GM12872 (cell line): ENCODE measurements around the gene RAP1A.
A peak's percentile ranks its signal among the peaks of the same experiment; 100 is the strongest.

Experiments used
- CTCF ChIP-seq: IDR thresholded peaks from 3 replicates; pipeline ENCODE4 v1.5.1; 2011; ENCODE audit warnings: low read depth, mild to moderate bottlenecking, low read length, moderate library complexity; ENCODE audit not compliant: insufficient read depth

Gene RAP1A

GRCh38 chr1:111619635-111620440, at the start of gene RAP1A:
TSS of gene RAP1A (plus strand) at chr1:111619789. CDS start at chr1:111691361, 71,572 bp downstream.
- no peak for TF ChIP-seq CTCF

- TF ChIP-seq CTCF = no peak
Measured at GRCh38 chr1:111569913-111570312, 49.7 kb upstream of the RAP1A start.

- TF ChIP-seq CTCF = peak; percentile 77
Measured at GRCh38 chr1:111570781-111571181, 48.8 kb upstream of the RAP1A start.

GRCh38 chr1:111571239-111571638, 48.4 kb upstream of the RAP1A start:
- no peak for TF ChIP-seq CTCF

DNA sequence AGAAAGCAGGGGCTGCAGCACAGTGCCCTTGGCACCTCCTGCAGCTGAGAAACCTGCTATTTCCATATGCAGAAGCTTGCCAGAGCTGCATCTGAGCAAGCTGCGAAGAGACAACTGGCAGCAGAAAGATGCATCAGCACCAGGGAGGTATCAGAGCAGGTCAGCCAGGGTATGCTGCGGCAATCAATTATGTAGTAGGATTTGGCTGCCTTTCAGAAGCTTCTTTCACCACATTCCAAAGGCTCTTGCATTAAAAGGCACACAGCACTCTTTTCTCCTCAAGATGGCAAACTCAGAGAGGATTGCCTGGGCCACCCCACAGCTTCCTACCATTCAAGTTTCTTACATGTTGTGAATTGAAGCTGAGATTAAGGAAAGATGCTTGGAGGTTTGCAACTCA, 47.6 kb upstream of the RAP1A start:
- no peak for TF ChIP-seq CTCF

- no peak for TF ChIP-seq CTCF
Measured at GRCh38 chr1:111576547-111576946, 43.0 kb upstream of the RAP1A start.

GRCh38 chr1:111577814-111578213, 41.8 kb upstream of the RAP1A start:
- TF ChIP-seq CTCF = no peak

DNA sequence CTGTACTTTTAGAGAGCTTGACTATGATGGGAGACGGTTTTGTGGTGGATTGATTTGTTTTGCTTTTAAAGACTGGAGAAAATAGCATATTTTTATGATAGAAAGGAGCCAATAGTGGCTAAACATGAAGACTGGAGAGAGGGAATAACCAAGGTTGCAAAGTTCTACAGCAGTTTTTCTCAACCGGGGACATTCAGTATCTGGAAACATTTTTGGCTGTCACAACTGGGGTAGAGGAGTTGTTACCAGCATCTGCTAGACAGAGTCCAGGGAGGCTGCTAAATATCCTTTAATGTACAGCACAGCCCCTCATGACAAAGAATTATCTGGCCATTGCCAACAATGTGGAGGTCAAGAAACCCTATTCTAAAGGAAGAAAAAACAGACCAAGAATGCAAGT, 38.4 kb upstream of the RAP1A start:
- TF ChIP-seq CTCF = no peak
